ENCODE measurements around the gene ECE1. TPM values are rescaled to one million over a fixed set of nuclear protein-coding genes. Genes with fewer than 3 reads are reported as not detected.

The ECE1 gene
- total and polyA plus RNA-seq, 2 of the 13 experiments (the other 11 are each of a cell fraction or from before 2014, with no cell fraction given) = 13.5 to 21.2 TPM

DNA sequence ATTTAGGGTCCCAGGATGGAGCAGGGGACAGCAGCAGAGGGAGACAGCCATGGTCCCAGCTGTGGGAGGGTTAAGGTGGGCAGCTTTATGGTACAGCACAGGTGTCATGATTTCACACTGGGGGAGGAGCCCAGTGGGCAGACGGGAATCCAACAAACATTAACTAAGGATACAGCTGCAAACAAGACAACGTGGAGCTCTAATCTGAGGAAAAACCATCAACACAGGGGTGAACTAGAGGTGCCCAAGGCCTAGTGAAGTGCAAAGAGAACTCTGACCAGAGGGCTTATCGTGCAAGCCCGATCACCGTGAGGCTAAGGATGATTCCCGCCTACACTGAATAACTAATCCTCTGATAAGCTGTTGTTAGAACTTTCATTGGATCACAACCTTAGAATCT lies 18.7 kb downstream of the ECE1 start (continued):
- TF ChIP-seq HNF1B (CRISPR knock-in tag; IDR thresholded peaks at IDR 0.05) (peak; percentile 91; the same call in 1 of the 2 replicates), EZH2 (conservative IDR thresholded peaks at IDR 0.05; ENCODE audit: low read depth, low read length) (no peak), ZNF777 (CRISPR knock-in tag; IDR thresholded peaks at IDR 0.05) (no peak), HCFC1 (IDR thresholded peaks at IDR 0.05; ENCODE audit: low read depth, low read length) (no peak), ZNF580 (CRISPR knock-in tag; IDR thresholded peaks at IDR 0.05; ENCODE audit: borderline replicate concordance, low read depth) (0 out of 2 replicates have a peak, but pooled peaks have one; percentile 19), JUND (CRISPR knock-in tag; IDR thresholded peaks at IDR 0.05) (no peak), ZSCAN21 (CRISPR knock-in tag; IDR thresholded peaks at IDR 0.05; ENCODE audit: borderline replicate concordance) (no peak), RCOR2 (CRISPR knock-in tag; IDR thresholded peaks at IDR 0.05) (0 out of 2 replicates have a peak, but pooled peaks have one; percentile 18), PITX1 (CRISPR knock-in tag; IDR thresholded peaks at IDR 0.05) (peak; percentile 94), POGZ (CRISPR knock-in tag; IDR thresholded peaks at IDR 0.05) (0 out of 2 replicates have a peak, but pooled peaks have one; percentile 25), MNT (IDR thresholded peaks at IDR 0.05) (peak; percentile 50; the same call in 1 of the 2 replicates), FOXO1 (CRISPR knock-in tag; IDR thresholded peaks at IDR 0.05) (peak; percentile 62; the same call in 1 of the 2 replicates), NR2F2 (IDR thresholded peaks at IDR 0.05; ENCODE audit: borderline replicate concordance, low read depth) (peak; percentile 43; the same call in 1 of the 2 replicates), ZNF800 (CRISPR knock-in tag; IDR thresholded peaks at IDR 0.05) (no peak), RXRA (CRISPR knock-in tag; IDR thresholded peaks at IDR 0.05) (peak; percentile 44; the same call in 1 of the 2 replicates)
- TF ChIP-seq, protein P1, sequence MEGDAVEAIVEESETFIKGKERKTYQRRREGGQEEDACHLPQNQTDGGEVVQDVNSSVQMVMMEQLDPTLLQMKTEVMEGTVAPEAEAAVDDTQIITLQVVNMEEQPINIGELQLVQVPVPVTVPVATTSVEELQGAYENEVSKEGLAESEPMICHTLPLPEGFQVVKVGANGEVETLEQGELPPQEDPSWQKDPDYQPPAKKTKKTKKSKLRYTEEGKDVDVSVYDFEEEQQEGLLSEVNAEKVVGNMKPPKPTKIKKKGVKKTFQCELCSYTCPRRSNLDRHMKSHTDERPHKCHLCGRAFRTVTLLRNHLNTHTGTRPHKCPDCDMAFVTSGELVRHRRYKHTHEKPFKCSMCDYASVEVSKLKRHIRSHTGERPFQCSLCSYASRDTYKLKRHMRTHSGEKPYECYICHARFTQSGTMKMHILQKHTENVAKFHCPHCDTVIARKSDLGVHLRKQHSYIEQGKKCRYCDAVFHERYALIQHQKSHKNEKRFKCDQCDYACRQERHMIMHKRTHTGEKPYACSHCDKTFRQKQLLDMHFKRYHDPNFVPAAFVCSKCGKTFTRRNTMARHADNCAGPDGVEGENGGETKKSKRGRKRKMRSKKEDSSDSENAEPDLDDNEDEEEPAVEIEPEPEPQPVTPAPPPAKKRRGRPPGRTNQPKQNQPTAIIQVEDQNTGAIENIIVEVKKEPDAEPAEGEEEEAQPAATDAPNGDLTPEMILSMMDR (CRISPR knock-in tag; IDR thresholded peaks at IDR 0.05) = peak; percentile 6; the same call in 1 of the 2 replicates
- TF ChIP-seq, protein P2, sequence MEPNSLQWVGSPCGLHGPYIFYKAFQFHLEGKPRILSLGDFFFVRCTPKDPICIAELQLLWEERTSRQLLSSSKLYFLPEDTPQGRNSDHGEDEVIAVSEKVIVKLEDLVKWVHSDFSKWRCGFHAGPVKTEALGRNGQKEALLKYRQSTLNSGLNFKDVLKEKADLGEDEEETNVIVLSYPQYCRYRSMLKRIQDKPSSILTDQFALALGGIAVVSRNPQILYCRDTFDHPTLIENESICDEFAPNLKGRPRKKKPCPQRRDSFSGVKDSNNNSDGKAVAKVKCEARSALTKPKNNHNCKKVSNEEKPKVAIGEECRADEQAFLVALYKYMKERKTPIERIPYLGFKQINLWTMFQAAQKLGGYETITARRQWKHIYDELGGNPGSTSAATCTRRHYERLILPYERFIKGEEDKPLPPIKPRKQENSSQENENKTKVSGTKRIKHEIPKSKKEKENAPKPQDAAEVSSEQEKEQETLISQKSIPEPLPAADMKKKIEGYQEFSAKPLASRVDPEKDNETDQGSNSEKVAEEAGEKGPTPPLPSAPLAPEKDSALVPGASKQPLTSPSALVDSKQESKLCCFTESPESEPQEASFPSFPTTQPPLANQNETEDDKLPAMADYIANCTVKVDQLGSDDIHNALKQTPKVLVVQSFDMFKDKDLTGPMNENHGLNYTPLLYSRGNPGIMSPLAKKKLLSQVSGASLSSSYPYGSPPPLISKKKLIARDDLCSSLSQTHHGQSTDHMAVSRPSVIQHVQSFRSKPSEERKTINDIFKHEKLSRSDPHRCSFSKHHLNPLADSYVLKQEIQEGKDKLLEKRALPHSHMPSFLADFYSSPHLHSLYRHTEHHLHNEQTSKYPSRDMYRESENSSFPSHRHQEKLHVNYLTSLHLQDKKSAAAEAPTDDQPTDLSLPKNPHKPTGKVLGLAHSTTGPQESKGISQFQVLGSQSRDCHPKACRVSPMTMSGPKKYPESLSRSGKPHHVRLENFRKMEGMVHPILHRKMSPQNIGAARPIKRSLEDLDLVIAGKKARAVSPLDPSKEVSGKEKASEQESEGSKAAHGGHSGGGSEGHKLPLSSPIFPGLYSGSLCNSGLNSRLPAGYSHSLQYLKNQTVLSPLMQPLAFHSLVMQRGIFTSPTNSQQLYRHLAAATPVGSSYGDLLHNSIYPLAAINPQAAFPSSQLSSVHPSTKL (CRISPR knock-in tag; IDR thresholded peaks at IDR 0.05) = peak; percentile 57
- TF ChIP-seq, protein P3, sequence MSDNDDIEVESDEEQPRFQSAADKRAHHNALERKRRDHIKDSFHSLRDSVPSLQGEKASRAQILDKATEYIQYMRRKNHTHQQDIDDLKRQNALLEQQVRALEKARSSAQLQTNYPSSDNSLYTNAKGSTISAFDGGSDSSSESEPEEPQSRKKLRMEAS (IDR thresholded peaks at IDR 0.05) = peak; percentile 79

Measured in HepG2 (cell line).